ENCODE results near the gene TCF12. TPM values are rescaled to one million over a fixed set of nuclear protein-coding genes. Genes with fewer than 3 reads are reported as not detected.

Gene TCF12
- total RNA-seq, 1 donor from 2014 or later, result 33.2 TPM

DNA sequence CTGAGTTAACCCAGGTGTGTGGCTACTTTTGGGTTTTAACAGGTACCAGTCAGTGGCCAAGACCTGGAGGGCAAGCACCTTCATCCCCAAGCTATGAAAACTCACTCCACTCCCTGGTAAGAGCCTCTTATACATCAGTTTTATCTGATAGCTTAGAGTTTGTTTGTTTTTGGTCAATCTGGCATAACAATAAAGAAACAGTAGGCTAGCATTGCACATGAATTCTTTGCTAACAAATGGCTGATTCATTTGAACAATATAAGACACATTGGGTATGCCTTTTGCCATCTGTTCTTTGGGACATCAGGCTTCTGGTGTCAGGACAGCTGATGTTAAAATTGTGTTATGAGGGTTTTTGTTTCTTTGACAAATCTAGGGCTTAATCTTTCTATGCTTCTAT, 332.9 kb downstream of the TCF12 start:
- TF ChIP-seq, protein P1, sequence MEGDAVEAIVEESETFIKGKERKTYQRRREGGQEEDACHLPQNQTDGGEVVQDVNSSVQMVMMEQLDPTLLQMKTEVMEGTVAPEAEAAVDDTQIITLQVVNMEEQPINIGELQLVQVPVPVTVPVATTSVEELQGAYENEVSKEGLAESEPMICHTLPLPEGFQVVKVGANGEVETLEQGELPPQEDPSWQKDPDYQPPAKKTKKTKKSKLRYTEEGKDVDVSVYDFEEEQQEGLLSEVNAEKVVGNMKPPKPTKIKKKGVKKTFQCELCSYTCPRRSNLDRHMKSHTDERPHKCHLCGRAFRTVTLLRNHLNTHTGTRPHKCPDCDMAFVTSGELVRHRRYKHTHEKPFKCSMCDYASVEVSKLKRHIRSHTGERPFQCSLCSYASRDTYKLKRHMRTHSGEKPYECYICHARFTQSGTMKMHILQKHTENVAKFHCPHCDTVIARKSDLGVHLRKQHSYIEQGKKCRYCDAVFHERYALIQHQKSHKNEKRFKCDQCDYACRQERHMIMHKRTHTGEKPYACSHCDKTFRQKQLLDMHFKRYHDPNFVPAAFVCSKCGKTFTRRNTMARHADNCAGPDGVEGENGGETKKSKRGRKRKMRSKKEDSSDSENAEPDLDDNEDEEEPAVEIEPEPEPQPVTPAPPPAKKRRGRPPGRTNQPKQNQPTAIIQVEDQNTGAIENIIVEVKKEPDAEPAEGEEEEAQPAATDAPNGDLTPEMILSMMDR (IDR thresholded peaks at IDR 0.05; ENCODE audit: insufficient read depth, low read length, severe bottlenecking), result no peak
- Histone ChIP-seq H3K36me3 (ENCODE audit: control insufficient read depth, insufficient read depth, low read length) (peaks cover 2% of the 10 kb centered on the region), H3K4me3 (ENCODE audit: low read depth, low read length) (no peak overlapping the region), H3K27me3 (ENCODE audit: control insufficient read depth, insufficient read depth, low read length) (no peaks in the 10 kb centered on the region)
- FAIRE-seq (no peak), DNase-seq (ENCODE audit: low read depth) (no peak)

DNA sequence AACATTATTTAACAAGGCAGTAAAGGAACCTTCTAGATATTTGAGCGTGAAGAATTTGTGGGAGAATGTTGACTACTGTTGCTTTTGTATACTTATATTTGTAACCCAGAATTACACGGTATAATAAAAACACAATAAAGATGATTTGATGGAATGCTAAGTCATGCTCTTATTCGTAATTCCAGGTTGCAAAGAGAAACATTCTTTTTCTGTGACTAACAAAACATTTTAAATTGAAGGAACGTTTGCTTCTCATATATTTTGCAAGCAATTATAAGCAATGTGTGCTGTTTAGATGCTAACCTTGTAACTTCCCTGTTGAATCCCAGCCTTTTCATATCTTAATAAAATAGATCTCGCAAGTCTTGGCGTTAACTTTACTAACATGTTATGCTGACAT, 333.5 kb downstream of the TCF12 start:
- TF ChIP-seq, protein P1 (IDR thresholded peaks at IDR 0.05; ENCODE audit: insufficient read depth, low read length, severe bottlenecking), result no peak
- Histone ChIP-seq H3K27me3 (ENCODE audit: control insufficient read depth, insufficient read depth, low read length) (no peaks in the 10 kb centered on the region), H3K36me3 (ENCODE audit: control insufficient read depth, insufficient read depth, low read length) (peaks cover 2% of the 10 kb centered on the region), H3K4me3 (ENCODE audit: low read depth, low read length) (no peak overlapping the region)
- DNase-seq (ENCODE audit: low read depth) (no peak), FAIRE-seq (no peak)

DNA sequence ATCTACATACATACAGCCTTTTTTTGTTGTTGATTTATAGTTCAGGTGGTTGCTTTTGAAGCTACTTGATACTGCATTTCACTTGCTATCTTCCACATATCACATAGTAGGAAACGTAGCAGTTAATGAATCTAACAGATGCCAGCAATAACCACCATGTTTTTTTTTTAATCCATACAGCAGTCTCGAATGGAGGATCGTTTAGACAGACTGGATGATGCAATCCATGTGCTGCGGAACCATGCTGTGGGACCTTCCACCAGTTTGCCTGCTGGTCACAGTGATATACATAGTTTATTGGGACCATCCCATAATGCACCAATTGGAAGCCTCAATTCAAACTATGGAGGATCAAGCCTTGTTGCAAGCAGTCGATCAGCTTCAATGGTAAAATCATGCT, 334.6 kb downstream of the TCF12 start:
- H3K27me3 ChIP-seq (ENCODE audit: control insufficient read depth, insufficient read depth, low read length), result no peaks in the 10 kb centered on the region
- TF ChIP-seq, protein P1 (IDR thresholded peaks at IDR 0.05; ENCODE audit: insufficient read depth, low read length, severe bottlenecking), result no peak
- peaks cover 2% of the 10 kb centered on the region for H3K36me3 ChIP-seq (ENCODE audit: control insufficient read depth, insufficient read depth, low read length)
- no peak overlapping the region for H3K4me3 ChIP-seq (ENCODE audit: low read depth, low read length)
- FAIRE-seq (no peak), DNase-seq (ENCODE audit: low read depth) (no peak)

DNA sequence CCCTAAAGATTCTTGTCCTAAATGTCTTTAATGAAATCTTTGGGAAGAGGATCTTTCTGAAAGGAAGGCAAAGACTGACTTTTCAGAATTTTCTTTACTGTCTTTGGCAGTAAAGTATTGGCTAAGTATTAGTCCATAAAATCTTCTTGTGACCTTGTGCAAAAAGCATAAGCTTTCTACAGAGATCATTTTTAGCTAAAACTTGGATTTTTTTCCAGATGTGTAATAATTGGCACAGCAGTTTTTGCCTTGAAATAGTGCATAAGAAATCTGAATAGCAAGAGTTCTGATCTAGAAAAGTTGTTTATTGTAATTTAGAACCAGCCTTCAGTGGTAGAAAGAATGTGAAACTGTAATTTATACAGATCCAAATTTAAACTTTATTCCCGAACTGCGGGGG, 335.1 kb downstream of the TCF12 start:
- H3K36me3 ChIP-seq (ENCODE audit: control insufficient read depth, insufficient read depth, low read length), result peaks cover 2% of the 10 kb centered on the region
- FAIRE-seq (no peak), DNase-seq (ENCODE audit: low read depth) (no peak)
- H3K4me3 ChIP-seq (ENCODE audit: low read depth, low read length), result no peak overlapping the region
- TF ChIP-seq, protein P1 (IDR thresholded peaks at IDR 0.05; ENCODE audit: insufficient read depth, low read length, severe bottlenecking), result no peak
- H3K27me3 ChIP-seq (ENCODE audit: control insufficient read depth, insufficient read depth, low read length), result no peaks in the 10 kb centered on the region

DNA sequence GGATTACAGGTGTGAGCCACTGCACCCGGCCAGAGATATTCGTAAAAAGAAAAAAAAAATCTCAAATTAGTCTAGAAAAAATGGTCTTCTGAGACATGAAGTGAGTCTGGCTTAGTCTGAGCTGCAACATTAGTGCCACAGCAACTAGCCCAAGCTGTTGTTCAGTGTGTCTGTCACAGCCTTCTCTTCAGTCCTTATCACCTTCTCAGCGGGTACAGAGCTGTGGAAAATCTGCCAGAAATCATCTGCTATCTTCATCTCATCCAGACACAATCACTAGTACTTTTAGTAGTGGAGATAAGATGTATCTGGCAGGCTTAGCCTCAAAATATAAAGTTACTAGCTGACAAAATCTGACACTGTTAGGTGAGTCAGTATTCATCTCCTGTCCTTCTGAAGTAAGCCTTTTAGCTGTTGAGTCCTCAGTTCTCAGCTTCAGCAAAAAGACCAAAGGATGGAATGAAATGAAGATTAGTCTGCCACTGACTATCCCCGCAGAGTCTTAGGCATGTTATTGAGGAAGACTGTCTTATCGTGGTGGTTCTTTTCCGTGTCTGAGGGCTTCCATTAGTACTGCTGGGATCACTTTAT, 337.4 kb downstream of the TCF12 start:
- no peaks in the 10 kb centered on the region for H3K27me3 ChIP-seq (ENCODE audit: control insufficient read depth, insufficient read depth, low read length)
- DNase-seq (ENCODE audit: low read depth) (no peak), FAIRE-seq (no peak)
- H3K36me3 ChIP-seq (ENCODE audit: control insufficient read depth, insufficient read depth, low read length), result peaks cover 2% of the 10 kb centered on the region
- no peak overlapping the region for H3K4me3 ChIP-seq (ENCODE audit: low read depth, low read length)
- TF ChIP-seq, protein P1 (IDR thresholded peaks at IDR 0.05; ENCODE audit: insufficient read depth, low read length, severe bottlenecking), result no peak

DNA sequence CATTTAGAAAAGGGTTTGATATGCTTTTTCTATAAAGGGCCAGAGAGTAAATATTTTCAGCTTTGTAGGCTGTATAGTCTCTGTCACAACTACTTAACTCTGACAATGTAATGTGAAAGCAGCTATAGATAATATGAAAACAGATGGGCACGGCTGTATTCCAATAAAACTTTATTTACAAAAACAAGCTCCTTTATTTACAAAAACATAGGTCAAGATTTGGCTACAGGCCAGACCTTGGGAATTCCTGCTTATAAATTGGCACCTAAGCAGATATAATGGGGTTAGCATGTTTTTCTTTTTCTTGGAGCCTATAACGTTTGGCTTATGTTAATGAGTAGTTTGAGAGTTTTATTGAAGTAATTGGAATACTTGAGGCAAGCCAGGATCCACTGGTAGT, 338.5 kb downstream of the TCF12 start:
- DNase-seq (ENCODE audit: low read depth) (no peak), FAIRE-seq (no peak)
- no peaks in the 10 kb centered on the region for H3K27me3 ChIP-seq (ENCODE audit: control insufficient read depth, insufficient read depth, low read length)
- peaks cover 2% of the 10 kb centered on the region for H3K36me3 ChIP-seq (ENCODE audit: control insufficient read depth, insufficient read depth, low read length)
- TF ChIP-seq, protein P1 (IDR thresholded peaks at IDR 0.05; ENCODE audit: insufficient read depth, low read length, severe bottlenecking), result no peak
- no peak overlapping the region for H3K4me3 ChIP-seq (ENCODE audit: low read depth, low read length)

Data from bronchial epithelial cell (primary cell).